GM23338 (cell line): ENCODE results near the gene EHD2. TPM values are rescaled to one million over a fixed set of nuclear protein-coding genes. Genes with fewer than 3 reads are reported as not detected.

Experiments used
- ATAC-seq: fragments of 200-7000 bp; cut with Tn5 transposase; 3 replicates; pipeline ENCODE4 v1.9.1; 2020
- DNase-seq: peaks from one replicate; pipeline ENCODE4 v3.0.0-alpha.2; 2015; ENCODE audit warnings: low spot score
- H2AFZ ChIP-seq: fragments of 200-600 bp; sonication (generic); 2 replicates; pipeline ENCODE4 v1.8.0; 2016; ENCODE audit warnings: antibody characterized with exemption, mild to moderate bottlenecking, moderate library complexity
- H3F3A ChIP-seq: fragments of 200-600 bp; sonication (generic); replicated peaks from 2 replicates; pipeline ENCODE4 v1.8.0; 2017; ENCODE audit warnings: antibody characterized with exemption, mixed run types, low read depth
- H3K27ac ChIP-seq: fragments of 200-600 bp; sonication (generic); 2 replicates; pipeline ENCODE4 v1.6.1; 2016; ENCODE audit warnings: low read depth
- H3K27me3 ChIP-seq: fragments of 200-600 bp; sonication (generic); 2 replicates; pipeline ENCODE4 v1.8.0; 2016; ENCODE audit warnings: mild to moderate bottlenecking, mixed run types, moderate library complexity; ENCODE audit not compliant: insufficient read depth
- H3K36me3 ChIP-seq: fragments of 200-600 bp; sonication (generic); 2 replicates; pipeline ENCODE4 v1.8.0; 2016; ENCODE audit warnings: mild to moderate bottlenecking; ENCODE audit not compliant: insufficient read depth
- H3K4me1 ChIP-seq: fragments of 200-600 bp; sonication (generic); 2 replicates; pipeline ENCODE4 v1.8.0; 2016; ENCODE audit warnings: mild to moderate bottlenecking, moderate library complexity; ENCODE audit not compliant: insufficient read depth
- H3K4me2 ChIP-seq: fragments of 200-600 bp; sonication (generic); 2 replicates; pipeline ENCODE4 v1.7.1; 2017; ENCODE audit warnings: mixed run types
- H3K4me3 ChIP-seq: fragments of 200-600 bp; sonication (generic); 2 replicates; pipeline ENCODE4 v1.6.1; 2016; ENCODE audit warnings: mixed run types
- H3K79me2 ChIP-seq: fragments of 200-600 bp; sonication (generic); replicated peaks from 2 replicates; pipeline ENCODE4 v1.8.0; 2017; ENCODE audit warnings: mild to moderate bottlenecking; ENCODE audit not compliant: insufficient read depth
- H3K9me2 ChIP-seq: fragments of 200-600 bp; sonication (generic); 2 replicates; pipeline ENCODE4 v1.8.0; 2017; ENCODE audit not compliant: insufficient read depth
- H4K20me1 ChIP-seq: fragments of 200-600 bp; sonication (generic); replicated peaks from 2 replicates; pipeline ENCODE4 v1.8.0; 2017; ENCODE audit warnings: mild to moderate bottlenecking; ENCODE audit not compliant: insufficient read depth
- H3K27ac Mint-ChIP-seq: 2 replicates; pipeline ENCODE4 v1.8.0; 2020; ENCODE audit warnings: inconsistent platforms, mild to moderate bottlenecking, moderate library complexity, mixed read lengths
- H3K27me3 Mint-ChIP-seq: 3 replicates; pipeline ENCODE4 v1.8.0; 2022; ENCODE audit warnings: low read depth, mild to moderate bottlenecking, moderate library complexity, mixed read lengths, inconsistent platforms; ENCODE audit not compliant: insufficient read depth, poor library complexity
- H3K36me3 Mint-ChIP-seq: 3 replicates; pipeline ENCODE4 v1.8.0; 2021; ENCODE audit warnings: low read depth, mild to moderate bottlenecking, inconsistent platforms, moderate library complexity, mixed read lengths
- H3K4me1 Mint-ChIP-seq: 3 replicates; pipeline ENCODE4 v1.8.0; 2020; ENCODE audit warnings: mild to moderate bottlenecking, inconsistent platforms, mixed read lengths
- H3K4me3 Mint-ChIP-seq: 3 replicates; pipeline ENCODE4 v1.8.0; 2021; ENCODE audit warnings: moderate library complexity, mild to moderate bottlenecking, inconsistent platforms, mixed read lengths
- H3K9me3 Mint-ChIP-seq: 3 replicates; pipeline ENCODE4 v1.8.0; 2020; ENCODE audit warnings: moderate library complexity, mild to moderate bottlenecking, inconsistent platforms, mixed read lengths
- CREB1 ChIP-seq: fragments of 250-450 bp; sonication (Bioruptor Pico); IDR thresholded peaks from 2 replicates; pipeline ENCODE4 v1.5.0; 2020; ENCODE audit warnings: low read depth, mild to moderate bottlenecking, moderate library complexity
- CTCF ChIP-seq, 2 experiments: fragments of 200-600 bp in 1 of 2; sonication (generic) in 1 of 2; conservative IDR thresholded peaks; 2 replicates each; pipeline versions ENCODE4 v1.5.1 to v1.6.1; 2016 to 2017; ENCODE audit warnings: antibody characterized with exemption in 2 of 2, low read depth in 2 of 2, mild to moderate bottlenecking in 2 of 2, moderate library complexity in 1 of 2
- EZH2 ChIP-seq: fragments of 200-600 bp; sonication (generic); IDR thresholded peaks from one replicate; pipeline ENCODE4 v1.8.0; 2017; ENCODE audit warnings: antibody characterized with exemption, mild to moderate bottlenecking, low read depth; ENCODE audit not compliant: unreplicated experiment
- JUNB ChIP-seq: IDR thresholded peaks from one replicate; pipeline ENCODE4 v1.6.1; 2016; ENCODE audit warnings: antibody characterized with exemption; ENCODE audit not compliant: unreplicated experiment
- NANOG ChIP-seq: IDR thresholded peaks from 2 replicates; pipeline ENCODE4 v1.6.1; 2016; ENCODE audit warnings: antibody characterized with exemption, borderline replicate concordance
- POLR2AphosphoS5 ChIP-seq: IDR thresholded peaks from 2 replicates; pipeline ENCODE4 v1.6.1; 2016; ENCODE audit warnings: antibody characterized with exemption, low read depth
- REST ChIP-seq: IDR thresholded peaks from one replicate; pipeline ENCODE4 v1.6.1; 2018; ENCODE audit warnings: antibody characterized with exemption; ENCODE audit not compliant: unreplicated experiment
- STAT1 ChIP-seq: IDR thresholded peaks from one replicate; pipeline ENCODE4 v1.6.1; 2016; ENCODE audit warnings: antibody characterized with exemption; ENCODE audit not compliant: unreplicated experiment
- ZNF114 ChIP-seq: fragments of 250-450 bp; sonication (Bioruptor Pico); IDR thresholded peaks from 2 replicates; pipeline ENCODE4 v1.5.0; 2020; ENCODE audit warnings: mild to moderate bottlenecking, moderate library complexity
- ZNF331 ChIP-seq: fragments of 250-450 bp; sonication (Bioruptor Pico); IDR thresholded peaks from 2 replicates; pipeline ENCODE4 v1.5.0; 2020; ENCODE audit warnings: low read depth, mild to moderate bottlenecking, moderate library complexity
- ZNF462 ChIP-seq: fragments of 250-450 bp; sonication (Bioruptor Pico); IDR thresholded peaks from 2 replicates; pipeline ENCODE4 v1.5.0; 2020; ENCODE audit warnings: mild to moderate bottlenecking, moderate library complexity
- polyA plus RNA-seq: library from polyadenylated mRNA; unstranded; fragments of >200 nt; fragmentation: Nextera tagmentation; extraction: Ambion mirVana; gene quantifications from 2 replicates; pipeline ENCODE4 v1.2.1, GENCODE V29; 2016
- total RNA-seq: library from RNA; depleted of rRNA; stranded (reverse); fragments of >200 nt; shearing (Covaris generic); gene quantifications from 2 replicates; pipeline ENCODE4 v1.2.3, GENCODE V29; 2014

The EHD2 gene
- total and polyA plus RNA-seq, 2 experiments from 2014 or later, result 6.6 to 10.8 TPM

- TF ChIP-seq CTCF (conservative IDR thresholded peaks at IDR 0.05; ENCODE audit: low read depth in 2 of 2), result no peak
- no peak for TF ChIP-seq REST
- TF ChIP-seq ZNF331 (CRISPR knock-in tag), result no peak
- no peak for TF ChIP-seq NANOG
- TF ChIP-seq CREB1 (CRISPR knock-in tag), result no peak
- TF ChIP-seq POLR2AphosphoS5, result no peak
- TF ChIP-seq JUNB, result no peak
- TF ChIP-seq EZH2, result no peak
These were observed 42.8 kb downstream of the EHD2 start (continued) for GRCh38 chr19:47755762-47756626.

- Histone ChIP-seq H4K20me1 (0 out of 2 replicates have a peak, but pooled peaks cover 4% of the 10 kb centered on the region), H3K27ac (no peak overlapping the region), H3K36me3 (peaks cover 37% of the 10 kb centered on the region), H3K4me2 (no peak overlapping the region), H2AFZ (no peak overlapping the region), H3K4me1 (no peaks in the 10 kb centered on the region), H3K79me2 (no peaks in the 10 kb centered on the region), H3K4me3 (no peak overlapping the region), H3K9me2 (no peaks in the 10 kb centered on the region), H3K27me3 (no peaks in the 10 kb centered on the region), H3F3A (peaks cover 21% of the 10 kb centered on the region)
- Mint-ChIP-seq H3K36me3 (peaks cover 66% of the 10 kb centered on the region), H3K9me3 (no peaks in the 10 kb centered on the region; the same call in 2 of the 3 replicates), H3K27me3 (peaks cover 14% of the 10 kb centered on the region), H3K27ac (no peak overlapping the region), H3K4me1 (no peaks in the 10 kb centered on the region), H3K4me3 (no peak overlapping the region)
- DNase-seq (no peak), ATAC-seq (no peak)
- no peak for TF ChIP-seq ZNF462
- TF ChIP-seq NANOG, result no peak
- no peak for TF ChIP-seq CREB1 (CRISPR knock-in tag)
- no peak for TF ChIP-seq STAT1
- TF ChIP-seq ZNF114, result no peak
- TF ChIP-seq JUNB, result no peak
These were observed 43.4 kb downstream of the EHD2 start for GRCh38 chr19:47756627-47756929.
